GM12878 (cell line): Measurements from ENCODE around the gene PRKG1. TPM values are rescaled to one million over a fixed set of nuclear protein-coding genes. Genes with fewer than 3 reads are reported as not detected.

Experiments used
- ATAC-seq: fragments of 200-7000 bp; cut with Tn5 transposase; 3 replicates; pipeline ENCODE4 v1.9.1; 2020; ENCODE audit warnings: mild to moderate bottlenecking, moderate library complexity
- BruUV-seq: library from RNA; stranded (reverse); fragments of 400-500 nt; replicated peaks from 2 replicates; lab custom pipeline; 2021; lab: Mats Ljungman, UMichigan
- CTCF ChIA-PET: fragments of 300-600 bp; sonication (Branson Sonifier 250); formaldehyde crosslinking; extraction: SDS; loops from one replicate; lab custom pipeline; 2021; ENCODE audit warnings: inconsistent platforms; lab: Yijun Ruan, JAX
- POLR2A ChIA-PET: fragments of 350-600 bp; formaldehyde crosslinking; extraction: SDS; loops from one replicate; lab custom pipeline; 2021; ENCODE audit warnings: inconsistent platforms; lab: Charles Lee
- RAD21 ChIA-PET: fragments of 300-600 bp; sonication (Branson Sonifier 250); formaldehyde crosslinking; loops from one replicate; lab custom pipeline; 2023; ENCODE audit warnings: antibody characterized with exemption; ENCODE audit not compliant: unreplicated experiment; lab: Charles Lee
- SMC1A ChIA-PET: fragments of 300-600 bp; sonication (Branson Sonifier 250); formaldehyde crosslinking; loops from one replicate; lab custom pipeline; 2023; ENCODE audit not compliant: unreplicated experiment, uncharacterized antibody; lab: Charles Lee
- DNase-seq: peaks from one replicate; pipeline ENCODE4 v3.0.0-alpha.2; 2011; ENCODE audit warnings: low read depth, low spot score
- FAIRE-seq: peaks from 3 replicates; lab custom pipeline; 2011; peaks lifted over from hg19 to GRCh38; lab: Jason Lieb, UNC
- H2AFZ ChIP-seq: 2 replicates; pipeline ENCODE4 v1.6.0; 2011; ENCODE audit warnings: low read depth, low read length, control low read depth; ENCODE audit not compliant: control insufficient read depth
- H3K27ac ChIP-seq: 2 replicates; pipeline ENCODE4 v1.5.1; 2011; ENCODE audit warnings: control low read depth; ENCODE audit not compliant: control insufficient read depth, insufficient read depth
- H3K27me3 ChIP-seq, 2 experiments: replicated peaks in 1 of 2; 2 replicates each; pipeline versions ENCODE4 v1.6.0 to v1.6.1; 2011; ENCODE audit warnings: low read length in 1 of 2; ENCODE audit not compliant: control insufficient read depth in 2 of 2, insufficient read depth in 2 of 2
- H3K36me3 ChIP-seq, 2 experiments: 2 replicates each; pipeline ENCODE4 v1.5.1; 2011; ENCODE audit warnings: low read length in 1 of 2; ENCODE audit not compliant: control insufficient read depth in 2 of 2, insufficient read depth in 2 of 2
- H3K4me1 ChIP-seq: 2 replicates; pipeline ENCODE4 v1.6.1; 2011; ENCODE audit warnings: mild to moderate bottlenecking, low read length, moderate library complexity, mixed read lengths; ENCODE audit not compliant: control insufficient read depth, insufficient read depth
- H3K4me2 ChIP-seq: 2 replicates; pipeline ENCODE4 v1.6.0; 2011; ENCODE audit warnings: control low read depth; ENCODE audit not compliant: control insufficient read depth, insufficient read depth
- H3K4me3 ChIP-seq: fragments of 200-600 bp; sonication (generic); 2 replicates; pipeline ENCODE4 v1.5.1; 2016
- H3K79me2 ChIP-seq: 2 replicates; pipeline ENCODE4 v1.6.0; 2011; ENCODE audit warnings: low read length; ENCODE audit not compliant: control insufficient read depth, insufficient read depth
- H3K9ac ChIP-seq: 2 replicates; pipeline ENCODE4 v1.8.0; 2011; ENCODE audit warnings: low read length, control low read depth, mixed read lengths; ENCODE audit not compliant: control insufficient read depth, insufficient read depth
- H3K9me3 ChIP-seq: replicated peaks from 3 replicates; pipeline ENCODE4 v1.5.1; 2011; ENCODE audit warnings: mild to moderate bottlenecking, low read length; ENCODE audit not compliant: control insufficient read depth, insufficient read depth
- H4K20me1 ChIP-seq: 2 replicates; pipeline ENCODE4 v1.6.0; 2011; ENCODE audit not compliant: control insufficient read depth, insufficient read depth
- BACH1 ChIP-seq: fragments of 450-650 bp; IDR thresholded peaks from 2 replicates; pipeline ENCODE4 v1.6.1; 2017; ENCODE audit warnings: mild to moderate bottlenecking, borderline replicate concordance
- BCL11A ChIP-seq: IDR thresholded peaks from 2 replicates; pipeline ENCODE4 v1.6.1; 2011; ENCODE audit warnings: low read depth, low read length
- CUX1 ChIP-seq: IDR thresholded peaks from 2 replicates; pipeline ENCODE4 v1.6.1; 2012; ENCODE audit warnings: improper control_type of control experiment, low read depth, low read length; ENCODE audit not compliant: insufficient replicate concordance
- E2F4 ChIP-seq: IDR thresholded peaks from 2 replicates; pipeline ENCODE4 v1.6.1; 2012; ENCODE audit warnings: low read depth, low read length, improper control_type of control experiment
- IRF3 ChIP-seq: fragments of 450-650 bp; IDR thresholded peaks from 2 replicates; pipeline ENCODE4 v1.6.1; 2014; ENCODE audit warnings: mild to moderate bottlenecking
- IRF4 ChIP-seq: IDR thresholded peaks from 2 replicates; pipeline ENCODE4 v1.6.1; 2011; ENCODE audit warnings: low read depth, low read length
- IRF5 ChIP-seq: fragments of 450-650 bp; IDR thresholded peaks from 2 replicates; pipeline ENCODE4 v1.6.1; 2017; ENCODE audit warnings: borderline replicate concordance
- KDM1A ChIP-seq: fragments of 200-600 bp; sonication (generic); IDR thresholded peaks from 2 replicates; pipeline ENCODE4 v1.6.1; 2016; ENCODE audit warnings: borderline replicate concordance
- MLLT1 ChIP-seq: fragments of 450-650 bp; IDR thresholded peaks from 2 replicates; pipeline ENCODE4 v1.6.1; 2016; ENCODE audit warnings: mild to moderate bottlenecking
- NFXL1 ChIP-seq: fragments of 450-650 bp; IDR thresholded peaks from 2 replicates; pipeline ENCODE4 v1.6.1; 2017; ENCODE audit warnings: antibody characterized with exemption, mild to moderate bottlenecking, borderline replicate concordance
- NR2C1 ChIP-seq: fragments of 450-650 bp; IDR thresholded peaks from 2 replicates; pipeline ENCODE4 v1.6.1; 2017; ENCODE audit warnings: antibody characterized with exemption, mild to moderate bottlenecking, moderate library complexity
- POLR2A ChIP-seq: IDR thresholded peaks from 2 replicates; pipeline ENCODE4 v1.6.1; 2011; ENCODE audit warnings: low read depth, mild to moderate bottlenecking, low read length
- RAD51 ChIP-seq: fragments of 450-650 bp; IDR thresholded peaks from 2 replicates; pipeline ENCODE4 v1.6.1; 2016; ENCODE audit warnings: moderate library complexity, mild to moderate bottlenecking, inconsistent platforms
- SMC3 ChIP-seq: IDR thresholded peaks from 2 replicates; pipeline ENCODE4 v1.6.1; 2011; ENCODE audit warnings: low read length, improper control_type of control experiment, borderline replicate concordance
- SUZ12 ChIP-seq: fragments of 200-600 bp; sonication (generic); IDR thresholded peaks from one replicate; pipeline ENCODE4 v1.6.1; 2018; ENCODE audit warnings: antibody characterized with exemption, mild to moderate bottlenecking; ENCODE audit not compliant: unreplicated experiment
- WGBS: methylation state at CpG from one replicate; pipeline ENCODE4 v1.1.6; 2016; ENCODE audit warnings: low lambda C conversion rate; ENCODE audit not compliant: insufficient replicate concordance, insufficient coverage; ENCODE audit errors: missing lambda C conversion rate; 5-methylcytosine and 5-hydroxymethylcytosine counted together
- in situ Hi-C: fragments of 300-500 bp; cut with MboI; formaldehyde crosslinking; loops from 9 replicates; pipeline ENCODE4 v1.14.3; 2018; ENCODE audit warnings: mixed read lengths
- intact Hi-C: fragments of 100-400 bp; cut with micrococcal nuclease; formaldehyde crosslinking; loops from one replicate; pipeline ENCODE4 v1.14.2; 2022; ENCODE audit not compliant: unreplicated experiment
- polyA plus RNA-seq, 11 experiments: library from polyadenylated mRNA; depleted of rRNA in 4 of 11; unstranded in 6 of 11; stranded (reverse) in 5 of 11; fragments of >200 nt; fragmentation: Nextera tagmentation in 4 of 11; fragmentation: Illumina TruSeq in 1 of 11; extraction: Ambion mirVana in 4 of 11; extraction: Trizol in 1 of 11; gene quantifications; 1 replicate in 1 of 11; 2 replicates in 10 of 11; pipeline versions ENCODE4 v1.2.1 to v1.2.3, GENCODE V29; 2011 to 2016; ENCODE audit warnings: inconsistent platforms in 2 of 11, missing spikeins in 2 of 11, low read depth in 1 of 11
- total RNA-seq, 4 experiments: library from RNA; depleted of rRNA in 3 of 4; stranded (reverse); fragments of >200 nt in 3 of 4; fragmentation: Illumina TruSeq in 1 of 4; extraction: Trizol in 1 of 4; gene quantifications; 2 replicates each; pipeline versions ENCODE4 v1.2.1 to v1.2.3, GENCODE V29; 2013 to 2021

The PRKG1 gene
- total and polyA plus RNA-seq, 10 of the 15 experiments (the other 5 are each of a cell fraction or from before 2014, with no cell fraction given) = 0.04 to 0.05 TPM; not detected in 8

- TF ChIP-seq CUX1 (no peak), IRF4 (no peak), NR2C1 (no peak), BACH1 (no peak), BCL11A (no peak), SMC3 (no peak), IRF3 (no peak)
- TF ChIP-seq, all 136 proteins: peak for 0
These were observed 1060.8 kb downstream of the PRKG1 start (continued) for GRCh38 chr10:52135101-52135500.

- Histone ChIP-seq H3K4me1 (no peaks in the 10 kb centered on the region), H4K20me1 (no peaks in the 10 kb centered on the region), H3K9me3 (no peaks in the 10 kb centered on the region), H3K4me3 (no peak overlapping the region), H3K27me3 (no peaks in the 10 kb centered on the region), H3K4me2 (no peak overlapping the region), H3K9ac (no peak overlapping the region), H3K27ac (no peak overlapping the region), H3K79me2 (no peaks in the 10 kb centered on the region), H3K36me3 (no peaks in the 10 kb centered on the region), H2AFZ (no peak overlapping the region)
- no peak for ATAC-seq
- ChIA-PET CTCF (no interaction called here), SMC1A (no interaction called here), RAD21 (no interaction called here), POLR2A (no interaction called here)
- DNase-seq = no peak
- 54% methylated on average over 2 of the region's 2 CpGs for WGBS
- in situ Hi-C loops = no loop called here
- intact Hi-C loops = no loop called here
- BruUV-seq = no TSS peak
- no peak for FAIRE-seq
- TF ChIP-seq SUZ12 (no peak), NFXL1 (no peak), E2F4 (no peak), RAD51 (no peak), KDM1A (no peak), POLR2A (no peak), IRF5 (no peak), MLLT1 (no peak)
These were observed 1062.6 kb downstream of the PRKG1 start for GRCh38 chr10:52136921-52137320.
